ACC112 (cell line): ENCODE results near the gene FCHO1.

Source experiments
- H2AFZ ChIP-seq: fragments of 200-600 bp; sonication (generic); one replicate; pipeline ENCODE4 v1.6.0; 2017; ENCODE audit warnings: antibody characterized with exemption, low read length; ENCODE audit not compliant: unreplicated experiment
- H3K27ac ChIP-seq: fragments of 200-600 bp; sonication (generic); 2 replicates; pipeline ENCODE4 v1.5.1; 2014; ENCODE audit warnings: low read depth, mild to moderate bottlenecking, antibody characterized with exemption, low read length, moderate library complexity
- H3K27me3 ChIP-seq: fragments of 200-600 bp; sonication (generic); 2 replicates; pipeline ENCODE4 v1.6.1; 2014; ENCODE audit warnings: mild to moderate bottlenecking, antibody characterized with exemption, low read length, moderate library complexity, mixed read lengths; ENCODE audit not compliant: insufficient read depth
- H3K36me3 ChIP-seq: fragments of 200-600 bp; sonication (generic); 2 replicates; pipeline ENCODE4 v1.6.1; 2016; ENCODE audit warnings: mild to moderate bottlenecking, antibody characterized with exemption, low read length, moderate library complexity, mixed read lengths; ENCODE audit not compliant: insufficient read depth
- H3K4me1 ChIP-seq: fragments of 200-600 bp; sonication (generic); one replicate; pipeline ENCODE4 v1.6.1; 2016; ENCODE audit warnings: low read length, mixed read lengths; ENCODE audit not compliant: insufficient read depth, unreplicated experiment, control insufficient read depth
- H3K4me3 ChIP-seq: fragments of 200-600 bp; sonication (generic); 2 replicates; pipeline ENCODE4 v1.5.1; 2014; ENCODE audit warnings: mild to moderate bottlenecking, low read depth, low read length
- H3K79me2 ChIP-seq: fragments of 200-600 bp; sonication (generic); one replicate; pipeline ENCODE4 v1.6.0; 2016; ENCODE audit warnings: low read length; ENCODE audit not compliant: control insufficient read depth, unreplicated experiment, insufficient read depth

The FCHO1 gene

GRCh38 chr19:17735410-17735809, 15.9 kb upstream of the FCHO1 start:
- no peaks in the 10 kb centered on the region for H3K27me3 ChIP-seq
- peaks cover 19% of the 10 kb centered on the region for H3K79me2 ChIP-seq
- H3K27ac ChIP-seq = no peak overlapping the region
- no peaks in the 10 kb centered on the region for H3K4me1 ChIP-seq
- H3K4me3 ChIP-seq = no peak overlapping the region
- H2AFZ ChIP-seq = no peak overlapping the region
- peaks cover 3% of the 10 kb centered on the region for H3K36me3 ChIP-seq

- no peaks in the 10 kb centered on the region for H3K27me3 ChIP-seq
Observed at GRCh38 chr19:17737690-17738153, 13.6 kb upstream of the FCHO1 start.

GRCh38 chr19:17739121-17739875, 12.0 kb upstream of the FCHO1 start:
- Histone ChIP-seq H3K79me2 (no peaks in the 10 kb centered on the region), H3K36me3 (no peaks in the 10 kb centered on the region), H3K27ac (no peak overlapping the region), H3K4me3 (no peak overlapping the region), H3K4me1 (no peaks in the 10 kb centered on the region), H3K27me3 (no peaks in the 10 kb centered on the region), H2AFZ (no peak overlapping the region)

More at GRCh38 chr19:17737690-17738153, 13.6 kb upstream of the FCHO1 start:
- Histone ChIP-seq H3K27ac (no peak overlapping the region), H3K79me2 (peaks cover 1% of the 10 kb centered on the region), H3K4me3 (no peak overlapping the region), H3K36me3 (no peaks in the 10 kb centered on the region), H2AFZ (no peak overlapping the region), H3K4me1 (no peaks in the 10 kb centered on the region)

GRCh38 chr19:17741456-17741855, 9.8 kb upstream of the FCHO1 start:
- no peak overlapping the region for H3K4me3 ChIP-seq
- H3K27me3 ChIP-seq = no peaks in the 10 kb centered on the region
- H3K27ac ChIP-seq = no peak overlapping the region
- H3K36me3 ChIP-seq = no peaks in the 10 kb centered on the region
- no peaks in the 10 kb centered on the region for H3K79me2 ChIP-seq
- no peak overlapping the region for H2AFZ ChIP-seq
- H3K4me1 ChIP-seq = no peaks in the 10 kb centered on the region

GRCh38 chr19:17743874-17744580, 7.2 kb upstream of the FCHO1 start:
- H3K27ac ChIP-seq = peak overlapping the region; percentile 71

GRCh38 chr19:17747205-17748098, 3.8 kb upstream of the FCHO1 start:
- no peak overlapping the region for H3K27ac ChIP-seq
- peaks cover 5% of the 10 kb centered on the region for H3K4me1 ChIP-seq

More at GRCh38 chr19:17743874-17744580, 7.2 kb upstream of the FCHO1 start:
- no peaks in the 10 kb centered on the region for H3K36me3 ChIP-seq
- no peaks in the 10 kb centered on the region for H3K79me2 ChIP-seq
- H2AFZ ChIP-seq = no peak overlapping the region
- H3K4me1 ChIP-seq = no peaks in the 10 kb centered on the region
- no peaks in the 10 kb centered on the region for H3K27me3 ChIP-seq
- no peak overlapping the region for H3K4me3 ChIP-seq

GRCh38 chr19:17748884-17749638, 2.2 kb upstream of the FCHO1 start:
- Histone ChIP-seq H3K79me2 (no peaks in the 10 kb centered on the region), H3K4me3 (no peak overlapping the region), H3K4me1 (peaks cover 5% of the 10 kb centered on the region)

More at GRCh38 chr19:17747205-17748098, 3.8 kb upstream of the FCHO1 start:
- peak overlapping the region; percentile 64 for H3K4me3 ChIP-seq
- H2AFZ ChIP-seq = no peak overlapping the region
- no peaks in the 10 kb centered on the region for H3K79me2 ChIP-seq
- H3K36me3 ChIP-seq = no peaks in the 10 kb centered on the region
- H3K27me3 ChIP-seq = no peaks in the 10 kb centered on the region

GRCh38 chr19:17749912-17750317, 1.4 kb upstream of the FCHO1 start:
- Histone ChIP-seq H3K4me3 (no peak overlapping the region), H3K27ac (no peak overlapping the region), H3K79me2 (no peaks in the 10 kb centered on the region), H3K4me1 (peaks cover 5% of the 10 kb centered on the region), H2AFZ (no peak overlapping the region), H3K36me3 (no peaks in the 10 kb centered on the region), H3K27me3 (no peaks in the 10 kb centered on the region)

More at GRCh38 chr19:17748884-17749638, 2.2 kb upstream of the FCHO1 start:
- Histone ChIP-seq H3K27me3 (no peaks in the 10 kb centered on the region), H3K36me3 (no peaks in the 10 kb centered on the region), H3K27ac (no peak overlapping the region), H2AFZ (no peak overlapping the region)

GRCh38 chr19:17751912-17752273, 616 bp downstream of the FCHO1 start:
- Histone ChIP-seq H3K36me3 (no peaks in the 10 kb centered on the region), H3K79me2 (no peaks in the 10 kb centered on the region), H3K4me1 (peaks cover 11% of the 10 kb centered on the region), H3K4me3 (no peak overlapping the region), H3K27ac (no peak overlapping the region), H3K27me3 (no peaks in the 10 kb centered on the region), H2AFZ (no peak overlapping the region)
